SK-N-SH (cell line): Measurements from ENCODE around the gene TNN. TPM values are rescaled to one million over a fixed set of nuclear protein-coding genes. Genes with fewer than 3 reads are reported as not detected.

Experiments
- CTCF ChIA-PET: fragments of 300-600, 350-600 bp; formaldehyde crosslinking; extraction: SDS; loops from one replicate; lab custom pipeline; 2021; lab: Yijun Ruan, JAX
- POLR2A ChIA-PET: fragments of 350-600 bp; sonication (Branson Sonifier 250); formaldehyde crosslinking; extraction: SDS; loops from one replicate; lab custom pipeline; 2020; ENCODE audit warnings: antibody characterized with exemption, inconsistent platforms; lab: Yijun Ruan, JAX
- DNase-seq: peaks from one replicate; pipeline ENCODE4 v3.0.0; 2012
- H2AFZ ChIP-seq: fragments of 200-600 bp; sonication (generic); 2 replicates; pipeline ENCODE4 v1.8.1; 2016; ENCODE audit warnings: antibody characterized with exemption, mild to moderate bottlenecking, low read depth
- H3F3A ChIP-seq: fragments of 200-600 bp; sonication (generic); replicated peaks from 2 replicates; pipeline ENCODE3; 2016; ENCODE audit warnings: antibody characterized with exemption, mild to moderate bottlenecking; ENCODE audit not compliant: insufficient read depth
- H3K27ac ChIP-seq, 2 experiments: fragments of 200-500 bp in 1 of 2; fragments of 200-600 bp in 1 of 2; sonication (Bioruptor generic) in 1 of 2; sonication (generic), shearing (Covaris generic) in 1 of 2; 2 replicates each; pipeline versions ENCODE4 v1.5.1 to v1.6.1; 2014 to 2016; ENCODE audit warnings: low read depth in 2 of 2, inconsistent platforms in 1 of 2, low read length in 1 of 2, mild to moderate bottlenecking in 1 of 2, mixed read lengths in 1 of 2
- H3K27me3 ChIP-seq: fragments of 200-600 bp; sonication (generic), shearing (Covaris generic); 2 replicates; pipeline ENCODE4 v1.6.1; 2016; ENCODE audit warnings: mixed run types; ENCODE audit not compliant: insufficient read depth
- H3K36me3 ChIP-seq, 2 experiments: fragments of 200-500 bp in 1 of 2; fragments of 200-600 bp in 1 of 2; sonication (Bioruptor generic) in 1 of 2; sonication (generic) in 1 of 2; replicated peaks in 1 of 2; 2 replicates each; pipeline versions ENCODE3 to v1.5.1; 2014 to 2016; ENCODE audit warnings: low read length in 1 of 2, mild to moderate bottlenecking in 1 of 2; ENCODE audit not compliant: insufficient read depth in 2 of 2, control insufficient read depth in 1 of 2
- H3K4me1 ChIP-seq, 2 experiments: fragments of 200-500 bp in 1 of 2; fragments of 200-600 bp in 1 of 2; sonication (Bioruptor generic) in 1 of 2; sonication (generic), shearing (Covaris generic) in 1 of 2; 2 replicates each; pipeline versions ENCODE4 v1.5.1 to v1.6.1; 2014 to 2016; ENCODE audit warnings: low read depth in 1 of 2, low read length in 1 of 2, mixed run types in 1 of 2; ENCODE audit not compliant: insufficient read depth in 2 of 2, control insufficient read depth in 1 of 2
- H3K4me2 ChIP-seq: fragments of 200-600 bp; sonication (generic), shearing (Covaris generic); 2 replicates; pipeline ENCODE4 v1.6.1; 2017; ENCODE audit warnings: mixed run types
- H3K4me3 ChIP-seq, 2 experiments: fragments of 200-500 bp in 1 of 2; fragments of 200-600 bp in 1 of 2; sonication (Bioruptor generic) in 1 of 2; sonication (generic), shearing (Covaris generic) in 1 of 2; 2 replicates each; pipeline versions ENCODE4 v1.5.1 to v1.8.1; 2014 to 2016; ENCODE audit warnings: low read depth in 2 of 2, inconsistent platforms in 1 of 2, low read length in 1 of 2, mild to moderate bottlenecking in 1 of 2, mixed read lengths in 1 of 2, moderate library complexity in 1 of 2
- H3K79me2 ChIP-seq: fragments of 200-600 bp; sonication (generic); 2 replicates; pipeline ENCODE4 v1.8.1; 2017; ENCODE audit warnings: mild to moderate bottlenecking; ENCODE audit not compliant: insufficient read depth
- H3K9ac ChIP-seq: fragments of 200-600 bp; sonication (generic); 2 replicates; pipeline ENCODE4 v1.6.1; 2017; ENCODE audit warnings: mixed run types
- H3K9me2 ChIP-seq: fragments of 200-600 bp; sonication (generic); 2 replicates; pipeline ENCODE4 v1.6.1; 2017; ENCODE audit warnings: mixed run types
- H3K9me3 ChIP-seq: fragments of 200-600 bp; sonication (generic); 2 replicates; pipeline ENCODE4 v1.6.1; 2017; ENCODE audit warnings: mixed run types, mild to moderate bottlenecking, moderate library complexity
- H4K20me1 ChIP-seq: fragments of 200-600 bp; sonication (generic); 2 replicates; pipeline ENCODE4 v1.6.1; 2017; ENCODE audit warnings: mild to moderate bottlenecking, mixed run types; ENCODE audit not compliant: insufficient read depth
- EP300 ChIP-seq, 2 experiments: IDR thresholded peaks; 2 replicates each; pipeline versions ENCODE4 v1.4.0 to v1.6.1; 2012; ENCODE audit warnings: borderline replicate concordance in 1 of 2, low read depth in 1 of 2, low read length in 1 of 2
- FOSL2 ChIP-seq: IDR thresholded peaks from 2 replicates; pipeline ENCODE4 v1.4.0; 2012; ENCODE audit warnings: low read depth, mild to moderate bottlenecking, moderate library complexity, borderline replicate concordance
- FOXJ3 ChIP-seq: sonication (generic); formaldehyde crosslinking; IDR thresholded peaks from 2 replicates; pipeline ENCODE4 v1.5.1; 2020; ENCODE audit warnings: mild to moderate bottlenecking, missing genetic modification reagents
- GABPA ChIP-seq: IDR thresholded peaks from 2 replicates; pipeline ENCODE4 v1.4.0; 2012; ENCODE audit warnings: low read depth, mild to moderate bottlenecking
- MAX ChIP-seq: IDR thresholded peaks from 2 replicates; pipeline ENCODE4 v1.4.0; 2012; ENCODE audit warnings: low read depth
- NFIC ChIP-seq: IDR thresholded peaks from 2 replicates; pipeline ENCODE4 v1.4.0; 2012; ENCODE audit warnings: borderline replicate concordance
- NRF1 ChIP-seq: IDR thresholded peaks from 2 replicates; pipeline ENCODE4 v1.6.1; 2012; ENCODE audit warnings: low read depth, mild to moderate bottlenecking, low read length
- POLR2AphosphoS5 ChIP-seq: IDR thresholded peaks from 2 replicates; pipeline ENCODE4 v1.6.1; 2012; ENCODE audit warnings: low read depth, low read length
- RCOR1 ChIP-seq: fragments of 150-350 bp; IDR thresholded peaks from 2 replicates; pipeline ENCODE4 v1.6.1; 2017; ENCODE audit warnings: antibody characterized with exemption, low read length
- RFX5 ChIP-seq: IDR thresholded peaks from 2 replicates; pipeline ENCODE4 v1.6.1; 2012; ENCODE audit warnings: mild to moderate bottlenecking, improper control_type of control experiment, low read length
- USF2 ChIP-seq: fragments of 150-350 bp; IDR thresholded peaks from 2 replicates; pipeline ENCODE4 v1.6.1; 2017; ENCODE audit warnings: antibody characterized with exemption, low read length, low read depth, borderline replicate concordance
- YY1 ChIP-seq: IDR thresholded peaks from 2 replicates; pipeline ENCODE4 v1.4.0; 2012; ENCODE audit warnings: low read depth, mild to moderate bottlenecking
- WGBS: methylation state at CpG from one replicate; pipeline ENCODE4 v1.1.6; 2017; ENCODE audit warnings: low lambda C conversion rate; 5-methylcytosine and 5-hydroxymethylcytosine counted together
- polyA plus RNA-seq, 3 experiments: library from polyadenylated mRNA; depleted of rRNA; stranded (reverse); fragments of >200 nt; gene quantifications; 2 replicates each; pipeline ENCODE4 v1.2.3, GENCODE V29; 2012
- TF ChIP-seq, protein P1 (sequence below): fragments of 150-350 bp; IDR thresholded peaks from 2 replicates; pipeline ENCODE4 v1.6.1; 2016; ENCODE audit warnings: mild to moderate bottlenecking, low read depth, low read length
- TF ChIP-seq, protein P2 (sequence below): IDR thresholded peaks from 2 replicates; pipeline ENCODE4 v1.4.0; 2012; ENCODE audit warnings: low read depth, borderline replicate concordance
- TF ChIP-seq, protein P3 (sequence below): IDR thresholded peaks from 2 replicates; pipeline ENCODE4; 2012
- TF ChIP-seq, protein P4 (sequence below): IDR thresholded peaks from 2 replicates; pipeline ENCODE4 v1.6.1; 2012; ENCODE audit warnings: mild to moderate bottlenecking, low read depth, low read length, moderate library complexity

Gene TNN
- polyA plus RNA-seq, 1 of the 3 experiments (the other 2 are of a cell fraction) = not detected

DNA sequence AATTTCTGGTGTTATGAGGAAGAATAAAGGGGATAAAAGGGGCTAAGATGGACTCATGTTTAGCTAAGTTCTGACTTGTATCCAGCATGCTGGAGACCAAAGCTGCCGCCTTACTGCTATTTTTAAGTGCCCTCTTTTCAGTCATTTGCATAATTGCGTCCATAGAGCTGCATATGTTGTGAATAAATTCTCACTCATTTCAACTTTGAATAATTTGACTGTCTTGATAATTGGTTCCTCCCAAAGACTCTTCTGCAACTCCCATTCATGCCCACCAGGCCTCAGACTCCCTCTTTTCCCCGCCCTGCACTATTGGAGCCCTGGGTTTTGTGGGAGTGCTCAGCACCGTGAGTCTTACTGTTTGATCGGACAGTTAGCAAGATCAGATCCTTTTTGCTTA lies 79.9 kb downstream of the TNN start:
- Histone ChIP-seq H3K9ac (no peak overlapping the region), H3K79me2 (no peaks in the 10 kb centered on the region), H3K4me2 (no peak overlapping the region), H3K27me3 (0 out of 2 replicates have a peak, but pooled peaks cover 10% of the 10 kb centered on the region), H3K9me2 (no peaks in the 10 kb centered on the region), H3K27ac (no peak overlapping the region), H4K20me1 (no peaks in the 10 kb centered on the region), H2AFZ (no peak overlapping the region), H3K4me3 (no peak overlapping the region), H3F3A (no peaks in the 10 kb centered on the region), H3K4me1 (no peaks in the 10 kb centered on the region), H3K36me3 (no peaks in the 10 kb centered on the region), H3K9me3 (no peaks in the 10 kb centered on the region)
- ChIA-PET CTCF (interaction anchor here (0.8 to 13.1 kb wide), 17 partner anchors 7 to 697 kb away, joined by 3 to 281 read pairs (median 5); no protein-coding TSS in a partner anchor), POLR2A (no interaction called here)
- DNase-seq = no peak
- WGBS = 66% methylated on average over 5 of the region's 5 CpGs
- TF ChIP-seq USF2 = no peak
- TF ChIP-seq, protein P1, sequence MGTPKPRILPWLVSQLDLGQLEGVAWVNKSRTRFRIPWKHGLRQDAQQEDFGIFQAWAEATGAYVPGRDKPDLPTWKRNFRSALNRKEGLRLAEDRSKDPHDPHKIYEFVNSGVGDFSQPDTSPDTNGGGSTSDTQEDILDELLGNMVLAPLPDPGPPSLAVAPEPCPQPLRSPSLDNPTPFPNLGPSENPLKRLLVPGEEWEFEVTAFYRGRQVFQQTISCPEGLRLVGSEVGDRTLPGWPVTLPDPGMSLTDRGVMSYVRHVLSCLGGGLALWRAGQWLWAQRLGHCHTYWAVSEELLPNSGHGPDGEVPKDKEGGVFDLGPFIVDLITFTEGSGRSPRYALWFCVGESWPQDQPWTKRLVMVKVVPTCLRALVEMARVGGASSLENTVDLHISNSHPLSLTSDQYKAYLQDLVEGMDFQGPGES = no peak

GRCh38 chr1:175148068-175148467 lies 80.4 kb downstream of the TNN start:
- Histone ChIP-seq H4K20me1 (no peaks in the 10 kb centered on the region), H3K4me3 (no peak overlapping the region), H3F3A (no peaks in the 10 kb centered on the region), H3K27ac (no peak overlapping the region), H3K9ac (no peak overlapping the region), H3K4me1 (no peaks in the 10 kb centered on the region), H3K4me2 (no peak overlapping the region), H3K9me2 (no peaks in the 10 kb centered on the region), H3K9me3 (no peaks in the 10 kb centered on the region), H3K27me3 (0 out of 2 replicates have a peak, but pooled peaks cover 10% of the 10 kb centered on the region), H2AFZ (no peak overlapping the region), H3K36me3 (no peaks in the 10 kb centered on the region), H3K79me2 (no peaks in the 10 kb centered on the region)
- WGBS = 41% methylated on average over 7 of the region's 7 CpGs
- no peak for DNase-seq
- TF ChIP-seq GABPA (no peak), NRF1 (no peak), POLR2AphosphoS5 (no peak), FOSL2 (no peak), RCOR1 (no peak), USF2 (no peak), EP300 (IDR thresholded peaks at IDR 0.05; ENCODE audit: borderline replicate concordance in 1 of 2, low read depth in 1 of 2, low read length in 1 of 2) (no peak), YY1 (no peak), MAX (no peak), FOXJ3 (CRISPR knock-in tag) (no peak), NFIC (no peak), RFX5 (no peak)
- TF ChIP-seq, protein P2, sequence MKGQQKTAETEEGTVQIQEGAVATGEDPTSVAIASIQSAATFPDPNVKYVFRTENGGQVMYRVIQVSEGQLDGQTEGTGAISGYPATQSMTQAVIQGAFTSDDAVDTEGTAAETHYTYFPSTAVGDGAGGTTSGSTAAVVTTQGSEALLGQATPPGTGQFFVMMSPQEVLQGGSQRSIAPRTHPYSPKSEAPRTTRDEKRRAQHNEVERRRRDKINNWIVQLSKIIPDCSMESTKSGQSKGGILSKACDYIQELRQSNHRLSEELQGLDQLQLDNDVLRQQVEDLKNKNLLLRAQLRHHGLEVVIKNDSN = no peak
- TF ChIP-seq, protein P3, sequence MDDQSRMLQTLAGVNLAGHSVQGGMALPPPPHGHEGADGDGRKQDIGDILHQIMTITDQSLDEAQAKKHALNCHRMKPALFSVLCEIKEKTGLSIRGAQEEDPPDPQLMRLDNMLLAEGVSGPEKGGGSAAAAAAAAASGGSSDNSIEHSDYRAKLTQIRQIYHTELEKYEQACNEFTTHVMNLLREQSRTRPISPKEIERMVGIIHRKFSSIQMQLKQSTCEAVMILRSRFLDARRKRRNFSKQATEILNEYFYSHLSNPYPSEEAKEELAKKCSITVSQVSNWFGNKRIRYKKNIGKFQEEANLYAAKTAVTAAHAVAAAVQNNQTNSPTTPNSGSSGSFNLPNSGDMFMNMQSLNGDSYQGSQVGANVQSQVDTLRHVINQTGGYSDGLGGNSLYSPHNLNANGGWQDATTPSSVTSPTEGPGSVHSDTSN = no peak
- TF ChIP-seq, protein P4, sequence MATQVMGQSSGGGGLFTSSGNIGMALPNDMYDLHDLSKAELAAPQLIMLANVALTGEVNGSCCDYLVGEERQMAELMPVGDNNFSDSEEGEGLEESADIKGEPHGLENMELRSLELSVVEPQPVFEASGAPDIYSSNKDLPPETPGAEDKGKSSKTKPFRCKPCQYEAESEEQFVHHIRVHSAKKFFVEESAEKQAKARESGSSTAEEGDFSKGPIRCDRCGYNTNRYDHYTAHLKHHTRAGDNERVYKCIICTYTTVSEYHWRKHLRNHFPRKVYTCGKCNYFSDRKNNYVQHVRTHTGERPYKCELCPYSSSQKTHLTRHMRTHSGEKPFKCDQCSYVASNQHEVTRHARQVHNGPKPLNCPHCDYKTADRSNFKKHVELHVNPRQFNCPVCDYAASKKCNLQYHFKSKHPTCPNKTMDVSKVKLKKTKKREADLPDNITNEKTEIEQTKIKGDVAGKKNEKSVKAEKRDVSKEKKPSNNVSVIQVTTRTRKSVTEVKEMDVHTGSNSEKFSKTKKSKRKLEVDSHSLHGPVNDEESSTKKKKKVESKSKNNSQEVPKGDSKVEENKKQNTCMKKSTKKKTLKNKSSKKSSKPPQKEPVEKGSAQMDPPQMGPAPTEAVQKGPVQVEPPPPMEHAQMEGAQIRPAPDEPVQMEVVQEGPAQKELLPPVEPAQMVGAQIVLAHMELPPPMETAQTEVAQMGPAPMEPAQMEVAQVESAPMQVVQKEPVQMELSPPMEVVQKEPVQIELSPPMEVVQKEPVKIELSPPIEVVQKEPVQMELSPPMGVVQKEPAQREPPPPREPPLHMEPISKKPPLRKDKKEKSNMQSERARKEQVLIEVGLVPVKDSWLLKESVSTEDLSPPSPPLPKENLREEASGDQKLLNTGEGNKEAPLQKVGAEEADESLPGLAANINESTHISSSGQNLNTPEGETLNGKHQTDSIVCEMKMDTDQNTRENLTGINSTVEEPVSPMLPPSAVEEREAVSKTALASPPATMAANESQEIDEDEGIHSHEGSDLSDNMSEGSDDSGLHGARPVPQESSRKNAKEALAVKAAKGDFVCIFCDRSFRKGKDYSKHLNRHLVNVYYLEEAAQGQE = no peak
- POLR2A ChIA-PET = no interaction called here
- CTCF ChIA-PET = interaction anchor here (0.9 to 13.1 kb wide), 10 partner anchors 17 to 193 kb away, joined by 3 to 281 read pairs (median 5); no protein-coding TSS in a partner anchor
